ENCODE results near the gene PLPP3.

Gene PLPP3

GRCh38 chr1:56457756-56458375, 121.5 kb downstream of the PLPP3 start:
- TF ChIP-seq YY1 (IDR thresholded peaks at IDR 0.05; ENCODE audit: insufficient read depth, insufficient read length): no peak
- no peak for TF ChIP-seq SUZ12 (IDR thresholded peaks at IDR 0.05; ENCODE audit: extremely low read depth, insufficient read depth, insufficient read length)
- no peak for TF ChIP-seq ZNF274 (IDR thresholded peaks at IDR 0.05; ENCODE audit: low read depth, low read length)
- no peak overlapping the region for H3K4me3 ChIP-seq (ENCODE audit: insufficient read length, low read depth)
- H3K36me3 ChIP-seq (ENCODE audit: insufficient read depth, insufficient read length, low read length): no peaks in the 10 kb centered on the region
- no peak overlapping the region for H3K9ac ChIP-seq (ENCODE audit: insufficient read length, low read depth)
- H3K4me1 ChIP-seq (ENCODE audit: insufficient read depth, insufficient read length): peaks cover 2% of the 10 kb centered on the region
- H3K9me3 ChIP-seq (ENCODE audit: insufficient read depth, low read length): no peaks in the 10 kb centered on the region
- no peaks in the 10 kb centered on the region for H3K27me3 ChIP-seq (ENCODE audit: insufficient read depth, insufficient read length)
- no peak for DNase-seq (ENCODE audit: low read depth, low spot score)

GRCh38 chr1:56456435-56457101, 122.8 kb downstream of the PLPP3 start:
- no peak overlapping the region for H3K9ac ChIP-seq (ENCODE audit: insufficient read length, low read depth)
- no peaks in the 10 kb centered on the region for H3K27me3 ChIP-seq (ENCODE audit: insufficient read depth, insufficient read length)
- H3K36me3 ChIP-seq (ENCODE audit: insufficient read depth, insufficient read length, low read length): no peaks in the 10 kb centered on the region
- H3K4me3 ChIP-seq (ENCODE audit: insufficient read length, low read depth): no peak overlapping the region
- H3K9me3 ChIP-seq (ENCODE audit: insufficient read depth, low read length): no peaks in the 10 kb centered on the region
- peaks cover 8% of the 10 kb centered on the region for H3K4me1 ChIP-seq (ENCODE audit: insufficient read depth, insufficient read length)
- DNase-seq (ENCODE audit: low read depth, low spot score): no peak
- no peak for TF ChIP-seq SUZ12 (IDR thresholded peaks at IDR 0.05; ENCODE audit: extremely low read depth, insufficient read depth, insufficient read length)
- no peak for TF ChIP-seq ZNF274 (IDR thresholded peaks at IDR 0.05; ENCODE audit: low read depth, low read length)
- no peak for TF ChIP-seq YY1 (IDR thresholded peaks at IDR 0.05; ENCODE audit: insufficient read depth, insufficient read length)

- no peaks in the 10 kb centered on the region for H3K27me3 ChIP-seq (ENCODE audit: insufficient read depth, insufficient read length)
- peak overlapping the region; percentile 14 for H3K9ac ChIP-seq (ENCODE audit: insufficient read length, low read depth)
- peaks cover 17% of the 10 kb centered on the region for H3K4me1 ChIP-seq (ENCODE audit: insufficient read depth, insufficient read length)
- peak overlapping the region; percentile 21 for H3K4me3 ChIP-seq (ENCODE audit: insufficient read length, low read depth)
- H3K9me3 ChIP-seq (ENCODE audit: insufficient read depth, low read length): no peaks in the 10 kb centered on the region
- DNase-seq (ENCODE audit: low read depth, low spot score): peak; percentile 83
- TF ChIP-seq ZNF274 (IDR thresholded peaks at IDR 0.05; ENCODE audit: low read depth, low read length): no peak
- no peak for TF ChIP-seq YY1 (IDR thresholded peaks at IDR 0.05; ENCODE audit: insufficient read depth, insufficient read length)
- TF ChIP-seq SUZ12 (IDR thresholded peaks at IDR 0.05; ENCODE audit: extremely low read depth, insufficient read depth, insufficient read length): no peak
- H3K36me3 ChIP-seq (ENCODE audit: insufficient read depth, insufficient read length, low read length): no peaks in the 10 kb centered on the region
Observed at GRCh38 chr1:56453417-56454078, 125.8 kb downstream of the PLPP3 start.

- H3K9me3 ChIP-seq (ENCODE audit: insufficient read depth, low read length): no peaks in the 10 kb centered on the region
- H3K4me3 ChIP-seq (ENCODE audit: insufficient read length, low read depth): no peak overlapping the region
- peaks cover 17% of the 10 kb centered on the region for H3K4me1 ChIP-seq (ENCODE audit: insufficient read depth, insufficient read length)
- H3K9ac ChIP-seq (ENCODE audit: insufficient read length, low read depth): no peak overlapping the region
- H3K27me3 ChIP-seq (ENCODE audit: insufficient read depth, insufficient read length): no peaks in the 10 kb centered on the region
- H3K36me3 ChIP-seq (ENCODE audit: insufficient read depth, insufficient read length, low read length): no peaks in the 10 kb centered on the region
- TF ChIP-seq SUZ12 (IDR thresholded peaks at IDR 0.05; ENCODE audit: extremely low read depth, insufficient read depth, insufficient read length) (no peak), YY1 (IDR thresholded peaks at IDR 0.05; ENCODE audit: insufficient read depth, insufficient read length) (no peak), ZNF274 (IDR thresholded peaks at IDR 0.05; ENCODE audit: low read depth, low read length) (no peak)
- no peak for DNase-seq (ENCODE audit: low read depth, low spot score)
Observed at GRCh38 chr1:56453016-56453415, 126.3 kb downstream of the PLPP3 start.

- peaks cover 17% of the 10 kb centered on the region for H3K4me1 ChIP-seq (ENCODE audit: insufficient read depth, insufficient read length)
- TF ChIP-seq ZNF274 (IDR thresholded peaks at IDR 0.05; ENCODE audit: low read depth, low read length) (no peak), SUZ12 (IDR thresholded peaks at IDR 0.05; ENCODE audit: extremely low read depth, insufficient read depth, insufficient read length) (no peak), YY1 (IDR thresholded peaks at IDR 0.05; ENCODE audit: insufficient read depth, insufficient read length) (no peak)
Observed at GRCh38 chr1:56452027-56453011, 127.0 kb downstream of the PLPP3 start.

GRCh38 chr1:56451491-56451890, 127.9 kb downstream of the PLPP3 start:
- no peak for DNase-seq (ENCODE audit: low read depth, low spot score)
- no peak for TF ChIP-seq YY1 (IDR thresholded peaks at IDR 0.05; ENCODE audit: insufficient read depth, insufficient read length)
- no peak for TF ChIP-seq ZNF274 (IDR thresholded peaks at IDR 0.05; ENCODE audit: low read depth, low read length)
- TF ChIP-seq SUZ12 (IDR thresholded peaks at IDR 0.05; ENCODE audit: extremely low read depth, insufficient read depth, insufficient read length): no peak
- H3K27me3 ChIP-seq (ENCODE audit: insufficient read depth, insufficient read length): no peaks in the 10 kb centered on the region
- H3K4me1 ChIP-seq (ENCODE audit: insufficient read depth, insufficient read length): peaks cover 17% of the 10 kb centered on the region
- no peaks in the 10 kb centered on the region for H3K36me3 ChIP-seq (ENCODE audit: insufficient read depth, insufficient read length, low read length)
- no peak overlapping the region for H3K4me3 ChIP-seq (ENCODE audit: insufficient read length, low read depth)
- no peak overlapping the region for H3K9ac ChIP-seq (ENCODE audit: insufficient read length, low read depth)
- no peaks in the 10 kb centered on the region for H3K9me3 ChIP-seq (ENCODE audit: insufficient read depth, low read length)

More at GRCh38 chr1:56452027-56453011, 127.0 kb downstream of the PLPP3 start:
- Histone ChIP-seq H3K36me3 (ENCODE audit: insufficient read depth, insufficient read length, low read length) (no peaks in the 10 kb centered on the region), H3K9me3 (ENCODE audit: insufficient read depth, low read length) (no peaks in the 10 kb centered on the region), H3K27me3 (ENCODE audit: insufficient read depth, insufficient read length) (no peaks in the 10 kb centered on the region), H3K4me3 (ENCODE audit: insufficient read length, low read depth) (no peak overlapping the region), H3K9ac (ENCODE audit: insufficient read length, low read depth) (no peak overlapping the region)
- peak; percentile 20 for DNase-seq (ENCODE audit: low read depth, low spot score)

All from NT2/D1 (cell line).